Bone marrow (tissue), 2 donors: Measurements from ENCODE around the gene DYNLL1.
A peak's percentile ranks its signal among the peaks of the same experiment; 100 is the strongest.
"Not testable (repeated sequence)": the region's sequence is repeated elsewhere in the genome, so short reads cannot be mapped to it uniquely, and the experiment has no call there.

ENCODE experiments used
- DNase-seq, 2 donors: peaks; one replicate each; lab custom pipeline; 2025; lab: John Stamatoyannopoulos, UW

The DYNLL1 gene

GRCh38 chr12:120495731-120496412, at the start of gene DYNLL1:
DYNLL1 (plus strand) TSS chr12:120496113; CDS start chr12:120496422, 309 bp downstream.
- DNase-seq, result peak; percentile 86 to 89

- DNase-seq, result not testable (repeated sequence)
These were observed 49.1 kb upstream of the DYNLL1 start for GRCh38 chr12:120446844-120447178.

GRCh38 chr12:120447992-120448391, 47.9 kb upstream of the DYNLL1 start:
- DNase-seq, result no peak

GRCh38 chr12:120452524-120452923, 43.4 kb upstream of the DYNLL1 start:
- not testable (repeated sequence) for DNase-seq

- no peak for DNase-seq
These were observed 42.7 kb upstream of the DYNLL1 start for GRCh38 chr12:120453060-120453750.

GRCh38 chr12:120453977-120454376, 41.9 kb upstream of the DYNLL1 start:
- DNase-seq, result peak in 1 of 2 donors; percentile 33

GRCh38 chr12:120455302-120455701, 40.6 kb upstream of the DYNLL1 start:
- no peak for DNase-seq

GRCh38 chr12:120457133-120457532, 38.8 kb upstream of the DYNLL1 start:
- no peak for DNase-seq

- DNase-seq, result no peak
These were observed 35.8 kb upstream of the DYNLL1 start for GRCh38 chr12:120460157-120460556.

GRCh38 chr12:120462099-120462640, 33.7 kb upstream of the DYNLL1 start:
- no peak for DNase-seq

- DNase-seq, result no peak
These were observed 32.2 kb upstream of the DYNLL1 start for GRCh38 chr12:120463712-120464111.

GRCh38 chr12:120465756-120466155, 30.2 kb upstream of the DYNLL1 start:
- DNase-seq, result no peak

GRCh38 chr12:120466560-120467315, 29.2 kb upstream of the DYNLL1 start:
- DNase-seq, result peak; percentile 1 to 45

GRCh38 chr12:120467439-120467838, 28.5 kb upstream of the DYNLL1 start:
- DNase-seq, result no peak

- peak in 1 of 2 donors; percentile 45 for DNase-seq
These were observed 27.5 kb upstream of the DYNLL1 start for GRCh38 chr12:120468325-120468820.

- peak in 1 of 2 donors; percentile 45 for DNase-seq
These were observed 27.0 kb upstream of the DYNLL1 start for GRCh38 chr12:120468821-120469449.

GRCh38 chr12:120469450-120470149, 26.3 kb upstream of the DYNLL1 start, which contains the start of gene SRSF9:
SRSF9 (minus strand) TSS chr12:120469748; CDS start chr12:120469609, 139 bp downstream.
- peak; percentile 84 to 90 for DNase-seq

- no peak for DNase-seq
These were observed 25.6 kb upstream of the DYNLL1 start for GRCh38 chr12:120470150-120470784.

GRCh38 chr12:120472521-120472920, 23.4 kb upstream of the DYNLL1 start:
- no peak for DNase-seq

GRCh38 chr12:120473807-120474615, 21.9 kb upstream of the DYNLL1 start:
- DNase-seq, result no peak
